Measurements from ENCODE around the gene PCDHB13.
A peak's percentile ranks its signal among the peaks of the same experiment; 100 is the strongest.
"Not testable (repeated sequence)": the region's sequence is repeated elsewhere in the genome, so short reads cannot be mapped to it uniquely, and the experiment has no call there.

The PCDHB13 gene

DNA sequence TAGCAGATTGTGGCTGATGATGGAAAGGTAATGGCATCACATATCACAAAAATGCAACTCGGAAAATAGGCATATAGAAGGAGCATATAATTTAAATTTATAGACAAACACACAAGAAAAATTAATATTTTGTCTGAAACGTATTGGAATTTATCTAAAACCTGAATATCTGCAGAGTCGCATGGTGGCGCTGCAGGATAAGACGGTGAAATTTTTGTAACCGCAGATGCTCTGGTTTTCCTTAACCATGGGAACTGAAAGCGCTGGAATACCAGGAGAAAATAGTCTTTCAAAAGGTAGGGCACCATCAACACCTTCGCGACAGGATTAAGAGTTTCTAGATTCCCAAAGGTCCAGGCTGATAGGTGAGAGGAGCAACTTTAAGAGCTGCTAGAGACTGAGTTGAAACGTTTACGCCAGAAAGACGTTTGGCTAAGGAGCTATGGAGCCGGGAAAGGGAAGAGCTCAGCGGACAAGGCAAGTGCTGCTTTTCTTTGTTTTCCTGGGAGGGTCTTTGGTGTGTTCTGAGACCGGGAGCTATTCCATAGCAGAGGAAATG lies 20.5 kb downstream of the PCDHB13 start:
- in situ Hi-C loops (cut with HindIII; ENCODE audit: low pct_unique_long_range_greater_than_20kb, low sequenced_read_pairs), result no loop called here
- DNase-seq (ENCODE audit: low read depth in 1 of 2, low spot score in 1 of 2), result no peak
- TF ChIP-seq JUND (IDR thresholded peaks at IDR 0.05; ENCODE audit: low read depth), result no peak

DNA sequence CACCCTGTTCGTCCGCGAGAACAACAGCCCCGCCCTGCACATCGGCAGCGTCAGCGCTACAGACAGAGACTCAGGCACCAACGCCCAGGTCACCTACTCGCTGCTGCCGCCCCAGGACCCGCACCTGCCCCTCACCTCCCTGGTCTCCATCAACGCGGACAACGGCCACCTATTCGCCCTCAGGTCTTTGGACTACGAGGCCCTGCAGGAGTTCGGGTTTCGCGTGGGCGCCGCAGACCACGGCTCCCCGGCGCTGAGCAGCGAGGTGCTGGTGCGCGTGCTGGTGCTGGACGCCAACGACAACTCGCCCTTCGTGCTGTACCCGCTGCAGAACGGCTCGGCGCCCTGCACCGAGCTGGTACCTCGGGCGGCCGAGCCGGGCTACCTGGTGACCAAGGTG lies 22.2 kb downstream of the PCDHB13 start:
- DNase-seq (ENCODE audit: low read depth in 1 of 2, low spot score in 1 of 2); in situ Hi-C loops (cut with HindIII; ENCODE audit: low pct_unique_long_range_greater_than_20kb, low sequenced_read_pairs): not testable (repeated sequence)

DNA sequence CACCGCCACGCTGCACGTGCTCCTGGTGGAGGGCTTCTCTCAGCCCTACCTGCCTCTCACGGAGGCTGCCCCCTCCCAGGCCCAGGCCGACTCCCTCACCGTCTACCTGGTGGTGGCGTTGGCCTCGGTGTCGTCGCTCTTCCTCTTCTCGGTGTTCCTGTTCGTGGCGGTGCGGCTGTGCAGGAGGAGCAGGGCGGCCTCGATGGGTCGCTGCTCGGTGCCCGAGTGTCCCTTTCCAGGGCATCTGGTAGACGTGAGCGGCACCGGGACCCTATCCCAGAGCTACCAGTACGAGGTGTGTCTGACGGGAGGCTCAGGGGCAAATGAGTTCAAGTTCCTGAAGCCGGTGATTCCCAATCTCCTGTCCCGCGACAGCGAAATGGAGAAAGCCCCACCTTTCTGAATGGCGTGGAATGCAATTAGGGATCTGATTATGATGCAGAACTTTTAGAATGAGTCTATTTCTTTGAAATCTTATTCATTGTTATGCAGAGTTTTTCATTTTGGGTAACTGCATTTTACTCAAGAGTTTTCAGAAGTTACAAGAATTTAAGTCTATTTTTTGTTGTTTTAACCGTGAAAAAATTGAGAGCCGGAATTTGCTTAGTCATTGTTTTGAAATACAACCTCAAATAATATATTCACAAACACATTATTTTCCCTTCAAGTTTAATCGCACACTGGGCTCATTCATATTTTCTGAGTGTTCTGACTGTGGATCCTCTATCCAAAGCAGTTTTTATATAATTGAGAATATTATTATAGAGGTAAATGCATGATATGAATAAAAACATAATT lies 23.0 kb downstream of the PCDHB13 start:
- no peak for TF ChIP-seq JUND (IDR thresholded peaks at IDR 0.05; ENCODE audit: low read depth)
- in situ Hi-C loops (cut with HindIII; ENCODE audit: low pct_unique_long_range_greater_than_20kb, low sequenced_read_pairs), result no loop called here
- DNase-seq (ENCODE audit: low read depth in 1 of 2, low spot score in 1 of 2), result no peak

DNA sequence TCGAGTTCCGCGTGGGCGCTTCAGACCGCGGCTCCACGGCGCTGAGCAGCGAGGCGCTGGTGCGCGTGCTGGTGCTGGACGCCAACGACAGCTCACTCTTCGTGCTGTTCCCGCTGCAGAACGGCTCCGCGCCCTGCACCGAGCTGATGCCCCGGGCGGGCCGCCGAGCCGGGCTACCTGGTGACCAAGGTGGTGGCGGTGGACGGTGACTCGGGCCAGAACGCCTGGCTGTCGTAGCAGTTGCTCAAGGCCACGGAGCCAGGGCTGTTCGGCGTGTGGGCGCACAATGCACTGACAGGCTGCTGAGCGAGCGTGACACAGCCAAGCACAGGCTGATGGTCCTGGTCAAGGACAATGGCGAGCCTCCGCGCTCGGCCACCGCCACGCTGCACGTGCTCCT lies 27.8 kb downstream of the PCDHB13 start:
- in situ Hi-C loops (cut with HindIII; ENCODE audit: low pct_unique_long_range_greater_than_20kb, low sequenced_read_pairs), result no loop called here
- no peak for TF ChIP-seq JUND (IDR thresholded peaks at IDR 0.05; ENCODE audit: low read depth)
- no peak for DNase-seq (ENCODE audit: low read depth in 1 of 2, low spot score in 1 of 2)

DNA sequence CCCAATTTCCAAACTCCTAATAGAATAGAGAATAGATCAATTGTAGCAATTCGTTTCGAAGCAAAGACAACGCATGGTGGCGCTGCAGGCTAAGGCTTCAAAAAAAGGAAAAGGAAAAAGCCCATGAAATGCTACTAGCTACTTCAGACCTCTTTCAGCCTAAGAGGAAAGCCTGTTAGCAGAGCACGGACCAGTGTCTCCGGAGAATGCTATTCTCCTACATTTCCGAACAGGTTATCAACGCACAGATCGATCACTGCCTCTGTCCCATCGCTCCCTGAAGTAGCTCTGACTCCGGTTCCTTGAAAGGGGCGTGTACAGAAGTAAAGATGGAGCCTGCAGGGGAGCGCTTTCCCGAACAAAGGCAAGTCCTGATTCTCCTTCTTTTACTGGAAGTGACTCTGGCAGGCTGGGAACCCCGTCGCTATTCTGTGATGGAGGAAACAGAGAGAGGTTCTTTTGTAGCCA lies 31.6 kb downstream of the PCDHB13 start, which contains the start of gene PCDHB15:
TSS of gene PCDHB15 (plus strand) at position 146 of the 468 bp plus-strand sequence. CDS start at position 330, 184 bp downstream.
- in situ Hi-C loops (cut with HindIII; ENCODE audit: low pct_unique_long_range_greater_than_20kb, low sequenced_read_pairs), result no loop called here
- DNase-seq (ENCODE audit: low read depth in 1 of 2, low spot score in 1 of 2), result peak in 1 of 2 experiments; percentile 55
- no peak for TF ChIP-seq JUND (IDR thresholded peaks at IDR 0.05; ENCODE audit: low read depth)

DNA sequence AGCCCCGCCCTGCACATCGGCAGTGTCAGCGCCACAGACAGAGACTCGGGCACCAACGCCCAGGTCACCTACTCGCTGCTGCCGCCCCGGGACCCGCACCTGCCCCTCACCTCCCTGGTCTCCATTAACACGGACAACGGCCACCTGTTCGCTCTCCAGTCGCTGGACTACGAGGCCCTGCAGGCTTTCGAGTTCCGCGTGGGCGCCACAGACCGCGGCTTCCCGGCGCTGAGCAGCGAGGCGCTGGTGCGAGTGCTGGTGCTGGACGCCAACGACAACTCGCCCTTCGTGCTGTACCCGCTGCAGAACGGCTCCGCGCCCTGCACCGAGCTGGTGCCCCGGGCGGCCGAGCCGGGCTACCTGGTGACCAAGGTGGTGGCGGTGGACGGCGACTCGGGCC lies 33.3 kb downstream of the PCDHB13 start:
- DNase-seq (ENCODE audit: low read depth in 1 of 2, low spot score in 1 of 2); in situ Hi-C loops (cut with HindIII; ENCODE audit: low pct_unique_long_range_greater_than_20kb, low sequenced_read_pairs): not testable (repeated sequence)

DNA sequence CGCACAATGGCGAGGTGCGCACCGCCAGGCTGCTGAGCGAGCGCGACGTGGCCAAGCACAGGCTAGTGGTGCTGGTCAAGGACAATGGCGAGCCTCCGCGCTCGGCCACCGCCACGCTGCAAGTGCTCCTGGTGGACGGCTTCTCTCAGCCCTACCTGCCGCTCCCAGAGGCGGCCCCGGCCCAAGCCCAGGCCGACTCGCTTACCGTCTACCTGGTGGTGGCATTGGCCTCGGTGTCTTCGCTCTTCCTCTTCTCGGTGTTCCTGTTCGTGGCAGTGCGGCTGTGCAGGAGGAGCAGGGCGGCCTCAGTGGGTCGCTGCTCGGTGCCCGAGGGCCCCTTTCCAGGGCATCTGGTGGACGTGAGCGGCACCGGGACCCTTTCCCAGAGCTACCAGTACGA lies 33.7 kb downstream of the PCDHB13 start:
- in situ Hi-C loops (cut with HindIII; ENCODE audit: low pct_unique_long_range_greater_than_20kb, low sequenced_read_pairs); DNase-seq (ENCODE audit: low read depth in 1 of 2, low spot score in 1 of 2): not testable (repeated sequence)

DNA sequence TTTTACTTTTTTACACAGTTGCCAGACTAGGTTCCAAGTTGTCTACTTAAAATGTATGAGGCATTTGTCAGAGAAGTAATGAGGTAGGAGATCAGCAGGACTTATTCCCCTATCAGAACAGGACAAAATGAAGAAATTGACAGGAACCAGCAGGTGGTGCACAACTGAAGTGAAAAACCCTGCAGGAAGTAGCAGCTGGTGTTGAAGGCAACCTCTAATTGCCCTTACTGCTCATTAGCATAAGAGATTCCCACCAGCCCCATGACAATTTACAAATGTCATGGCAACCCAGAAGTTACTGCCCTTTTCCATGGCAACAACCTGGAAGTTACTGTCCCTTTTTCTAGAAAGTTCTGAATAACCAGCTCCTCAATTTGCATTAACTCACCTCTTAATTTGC lies 36.9 kb downstream of the PCDHB13 start:
- in situ Hi-C loops (cut with HindIII; ENCODE audit: low pct_unique_long_range_greater_than_20kb, low sequenced_read_pairs), result no loop called here
- DNase-seq (ENCODE audit: low read depth in 1 of 2, low spot score in 1 of 2), result no peak
- no peak for TF ChIP-seq JUND (IDR thresholded peaks at IDR 0.05; ENCODE audit: low read depth)

DNA sequence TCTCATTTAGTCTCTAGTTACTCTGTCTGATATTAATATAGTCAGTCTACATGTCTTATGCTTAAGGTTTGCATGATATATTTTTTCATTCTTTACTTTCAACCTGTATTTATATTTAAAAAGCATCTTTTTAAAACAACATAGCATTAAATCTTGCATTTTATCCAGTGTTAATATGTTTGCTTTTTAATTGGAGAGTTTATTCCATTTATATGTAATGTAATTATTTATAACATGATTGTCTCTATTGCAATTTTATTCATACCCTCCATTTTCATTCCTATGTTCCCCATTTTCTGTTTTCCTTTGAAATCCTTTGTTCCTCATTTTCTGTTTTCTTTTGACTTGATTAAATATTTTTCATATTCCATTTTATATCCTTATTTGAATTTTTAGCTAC lies 44.7 kb downstream of the PCDHB13 start:
- TF ChIP-seq JUND (IDR thresholded peaks at IDR 0.05; ENCODE audit: low read depth), result no peak
- no peak for DNase-seq (ENCODE audit: low read depth in 1 of 2, low spot score in 1 of 2)
- in situ Hi-C loops (cut with HindIII; ENCODE audit: low pct_unique_long_range_greater_than_20kb, low sequenced_read_pairs), result no loop called here

DNA sequence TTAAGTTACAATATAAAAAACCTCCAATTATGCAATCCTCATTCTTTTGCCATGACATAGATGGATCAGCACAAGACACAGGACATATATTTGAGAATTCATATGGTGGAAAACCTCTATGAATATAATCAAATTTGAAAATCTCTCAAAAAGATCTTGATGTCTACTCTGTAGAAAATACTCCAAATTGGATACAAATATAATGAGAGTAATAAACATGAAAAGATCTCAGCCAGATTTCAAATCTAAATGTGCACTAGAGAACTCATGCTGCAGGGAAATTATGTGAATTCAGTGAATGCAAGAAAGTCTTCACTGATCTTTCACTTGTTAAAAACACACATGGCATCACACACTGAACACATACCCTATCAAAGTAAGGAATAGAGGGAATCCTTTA lies 45.2 kb downstream of the PCDHB13 start:
- no peak for DNase-seq (ENCODE audit: low read depth in 1 of 2, low spot score in 1 of 2)
- in situ Hi-C loops (cut with HindIII; ENCODE audit: low pct_unique_long_range_greater_than_20kb, low sequenced_read_pairs), result no loop called here
- no peak for TF ChIP-seq JUND (IDR thresholded peaks at IDR 0.05; ENCODE audit: low read depth)

DNA sequence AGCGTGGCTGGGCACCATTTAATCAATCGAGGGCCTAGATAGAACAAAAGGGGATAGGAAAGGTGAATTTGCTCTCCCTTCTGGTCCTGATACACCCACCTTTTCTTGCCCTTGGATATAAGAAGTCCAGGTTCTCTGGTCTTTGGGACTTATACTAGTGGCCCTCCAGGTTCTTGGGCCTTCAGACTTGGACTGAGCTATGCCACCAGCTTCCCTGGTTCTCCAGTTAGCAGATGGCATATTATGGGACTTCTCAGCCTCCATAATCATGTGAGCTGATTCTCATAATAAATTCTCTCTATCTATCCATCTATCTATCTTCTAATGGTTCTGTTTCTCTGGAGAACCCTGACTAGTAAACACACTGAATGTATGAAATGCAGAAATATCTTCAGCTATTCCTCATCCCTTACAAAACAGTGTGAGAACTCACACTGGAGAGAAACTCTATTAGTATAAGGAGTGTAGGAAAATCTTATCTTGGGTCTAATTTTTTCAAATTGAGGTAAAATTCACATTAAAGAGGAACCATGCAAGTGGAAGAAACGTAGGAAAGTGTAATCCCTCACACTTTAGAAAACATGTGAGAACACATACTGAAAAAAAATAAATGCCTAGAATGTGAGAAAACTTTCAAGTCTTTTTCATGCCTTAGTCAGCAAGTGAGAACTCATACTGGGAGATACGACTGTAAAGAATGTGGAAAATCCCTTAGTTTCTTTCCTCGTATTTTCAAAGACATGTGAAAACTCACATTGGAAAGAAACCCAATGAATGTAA lies 46.9 kb downstream of the PCDHB13 start:
- in situ Hi-C loops (cut with HindIII; ENCODE audit: low pct_unique_long_range_greater_than_20kb, low sequenced_read_pairs), result no loop called here
- DNase-seq (ENCODE audit: low read depth in 1 of 2, low spot score in 1 of 2), result peak in 1 of 2 experiments; percentile 51

DNA sequence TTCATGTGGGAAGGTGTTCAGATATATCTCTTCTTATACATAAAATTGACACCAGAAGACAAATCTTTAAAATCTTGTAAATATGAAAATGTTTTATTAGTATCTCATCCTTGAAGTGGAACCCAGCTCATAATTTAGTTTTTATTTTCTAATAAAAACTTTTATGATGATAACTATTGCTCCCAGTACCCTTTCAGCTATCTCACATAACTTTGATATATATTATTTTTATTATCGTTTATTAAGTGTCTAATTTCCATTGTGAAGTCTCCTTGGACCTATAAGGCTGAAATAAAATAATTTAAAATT lies 47.5 kb downstream of the PCDHB13 start:
- in situ Hi-C loops (cut with HindIII; ENCODE audit: low pct_unique_long_range_greater_than_20kb, low sequenced_read_pairs), result no loop called here
- no peak for DNase-seq (ENCODE audit: low read depth in 1 of 2, low spot score in 1 of 2)
- TF ChIP-seq JUND (IDR thresholded peaks at IDR 0.05; ENCODE audit: low read depth), result no peak

More for the DNA sequence above, 46.9 kb downstream of the PCDHB13 start:
- no peak for TF ChIP-seq JUND (IDR thresholded peaks at IDR 0.05; ENCODE audit: low read depth)
